ENCODE measurements around the gene SCN8A. TPM values are rescaled to one million over a fixed set of nuclear protein-coding genes. Genes with fewer than 3 reads are reported as not detected.
A peak's percentile ranks its signal among the peaks of the same experiment; 100 is the strongest.

The SCN8A gene
- polyA plus RNA-seq, 3 donors from 2014 or later, result 0.04 to 0.06 TPM; not detected in 1

- DNase-seq, result no peak
- peaks cover 8 to 12% of the 10 kb centered on the region in 2 donors for H3K4me1 Mint-ChIP-seq
- H3K9me3 Mint-ChIP-seq, result no peaks in the 10 kb centered on the region
- H3K27ac Mint-ChIP-seq, result no peak overlapping the region
- no peak overlapping the region for H3K4me3 Mint-ChIP-seq
- H3K36me3 Mint-ChIP-seq, result no peaks in the 10 kb centered on the region
- H3K27me3 Mint-ChIP-seq (ENCODE audit: low read depth in 3 of 3), result peaks cover 5 to 29% (median 16%) of the 10 kb centered on the region in 3 donors
Observed at GRCh38 chr12:51837286-51837685, 246.3 kb downstream of the SCN8A start.

- H3K27me3 Mint-ChIP-seq (ENCODE audit: low read depth in 3 of 3), result peaks cover 1 to 28% (median 12%) of the 10 kb centered on the region in 3 donors
- no peak overlapping the region for H3K27ac Mint-ChIP-seq
- H3K4me3 Mint-ChIP-seq, result no peak overlapping the region
- H3K4me1 Mint-ChIP-seq, result peaks cover 4 to 5% of the 10 kb centered on the region in 2 donors
- no peaks in the 10 kb centered on the region for H3K9me3 Mint-ChIP-seq
- no peaks in the 10 kb centered on the region for H3K36me3 Mint-ChIP-seq
- DNase-seq, result no peak
Observed at GRCh38 chr12:51838036-51838435, 247.0 kb downstream of the SCN8A start.

- H3K4me3 Mint-ChIP-seq, result no peak overlapping the region
- H3K27ac Mint-ChIP-seq, result no peak overlapping the region
- peaks cover 3 to 24% (median 10%) of the 10 kb centered on the region in 3 donors for H3K27me3 Mint-ChIP-seq (ENCODE audit: low read depth in 3 of 3)
- H3K36me3 Mint-ChIP-seq, result no peaks in the 10 kb centered on the region
- H3K9me3 Mint-ChIP-seq, result no peaks in the 10 kb centered on the region
- H3K4me1 Mint-ChIP-seq, result peaks cover 0 to 1% of the 10 kb centered on the region in 2 donors
- no peak for DNase-seq
Observed at GRCh38 chr12:51838762-51839161, 247.7 kb downstream of the SCN8A start.

GRCh38 chr12:51839310-51839947 is 248.4 kb downstream of the SCN8A start:
- H3K9me3 Mint-ChIP-seq, result no peaks in the 10 kb centered on the region

GRCh38 chr12:51840966-51841365 is 249.9 kb downstream of the SCN8A start:
- H3K4me3 Mint-ChIP-seq, result no peak overlapping the region
- no peak for DNase-seq
- H3K27me3 Mint-ChIP-seq (ENCODE audit: low read depth in 3 of 3), result peaks cover 6 to 30% (median 9%) of the 10 kb centered on the region in 3 donors
- H3K4me1 Mint-ChIP-seq, result peaks cover 1 to 2% of the 10 kb centered on the region in 2 donors
- H3K9me3 Mint-ChIP-seq, result no peaks in the 10 kb centered on the region
- H3K36me3 Mint-ChIP-seq, result no peaks in the 10 kb centered on the region
- H3K27ac Mint-ChIP-seq, result no peak overlapping the region

More at GRCh38 chr12:51839310-51839947, 248.4 kb downstream of the SCN8A start:
- Mint-ChIP-seq H3K27ac (no peak overlapping the region), H3K36me3 (no peaks in the 10 kb centered on the region), H3K4me1 (no peaks in the 10 kb centered on the region), H3K4me3 (no peak overlapping the region), H3K27me3 (ENCODE audit: low read depth in 3 of 3) (peaks cover 3 to 23% (median 8%) of the 10 kb centered on the region in 3 donors)
- no peak for DNase-seq

- Mint-ChIP-seq H3K9me3 (no peaks in the 10 kb centered on the region), H3K36me3 (no peaks in the 10 kb centered on the region), H3K27ac (no peak overlapping the region), H3K4me1 (peaks cover 5 to 9% of the 10 kb centered on the region in 2 donors), H3K4me3 (no peak overlapping the region), H3K27me3 (ENCODE audit: low read depth in 3 of 3) (peaks cover 11 to 36% (median 12%) of the 10 kb centered on the region in 3 donors)
- DNase-seq, result no peak
Observed at GRCh38 chr12:51841727-51842126, 250.7 kb downstream of the SCN8A start.

GRCh38 chr12:51844854-51845253 is 253.8 kb downstream of the SCN8A start:
- Mint-ChIP-seq H3K27me3 (ENCODE audit: low read depth in 3 of 3) (peaks cover 7 to 32% (median 12%) of the 10 kb centered on the region in 3 donors), H3K36me3 (no peaks in the 10 kb centered on the region), H3K4me3 (no peak overlapping the region), H3K9me3 (no peaks in the 10 kb centered on the region), H3K4me1 (peaks cover 8 to 12% of the 10 kb centered on the region in 2 donors), H3K27ac (peak overlapping the region in 1 of 6 donors; percentile 8)
- DNase-seq, result no peak

GRCh38 chr12:51845482-51845881 is 254.4 kb downstream of the SCN8A start:
- no peak for DNase-seq
- peak overlapping the region in 3 of 5 donors; percentile 21 to 79 (median 52) for H3K4me3 Mint-ChIP-seq
- H3K27me3 Mint-ChIP-seq (ENCODE audit: low read depth in 3 of 3), result peaks cover 7 to 28% (median 12%) of the 10 kb centered on the region in 3 donors
- no peak overlapping the region for H3K27ac Mint-ChIP-seq
- H3K36me3 Mint-ChIP-seq, result no peaks in the 10 kb centered on the region
- peaks cover 8 to 12% of the 10 kb centered on the region in 2 donors for H3K4me1 Mint-ChIP-seq
- H3K9me3 Mint-ChIP-seq, result no peaks in the 10 kb centered on the region

- H3K4me1 Mint-ChIP-seq, result peaks cover 8 to 12% of the 10 kb centered on the region in 2 donors
- peaks cover 7 to 28% (median 12%) of the 10 kb centered on the region in 3 donors for H3K27me3 Mint-ChIP-seq (ENCODE audit: low read depth in 3 of 3)
- no peaks in the 10 kb centered on the region for H3K36me3 Mint-ChIP-seq
- H3K9me3 Mint-ChIP-seq, result no peaks in the 10 kb centered on the region
- no peak for DNase-seq
- H3K27ac Mint-ChIP-seq, result no peak overlapping the region
- H3K4me3 Mint-ChIP-seq, result peak overlapping the region; percentile 65 to 82 (median 79)
Observed at GRCh38 chr12:51846271-51846691, 255.2 kb downstream of the SCN8A start.

- peak overlapping the region; percentile 79 to 92 (median 84) for H3K4me3 Mint-ChIP-seq
- peaks cover 7 to 28% (median 12%) of the 10 kb centered on the region in 3 donors for H3K27me3 Mint-ChIP-seq (ENCODE audit: low read depth in 3 of 3)
- peaks cover 8 to 12% of the 10 kb centered on the region in 2 donors for H3K4me1 Mint-ChIP-seq
- H3K27ac Mint-ChIP-seq, result no peak overlapping the region
- no peaks in the 10 kb centered on the region for H3K36me3 Mint-ChIP-seq
- no peaks in the 10 kb centered on the region for H3K9me3 Mint-ChIP-seq
- DNase-seq, result peak; percentile 46 to 50 (median 48)
Observed at GRCh38 chr12:51846911-51847642, 256.0 kb downstream of the SCN8A start.

GRCh38 chr12:51847643-51848325 is 256.8 kb downstream of the SCN8A start:
- Mint-ChIP-seq H3K36me3 (no peaks in the 10 kb centered on the region), H3K27ac (no peak overlapping the region), H3K27me3 (ENCODE audit: low read depth in 3 of 3) (peaks cover 9 to 31% (median 12%) of the 10 kb centered on the region in 3 donors), H3K4me3 (peak overlapping the region; percentile 12 to 62 (median 53)), H3K9me3 (no peaks in the 10 kb centered on the region), H3K4me1 (peaks cover 8 to 12% of the 10 kb centered on the region in 2 donors)
- no peak for DNase-seq

GRCh38 chr12:51848326-51848727 is 257.3 kb downstream of the SCN8A start, which contains the start of gene FIGNL2:
Gene FIGNL2, minus strand, starts transcription at chr12:51848718. Its CDS starts 26,305 bp downstream, at chr12:51822413.
- DNase-seq, result no peak
- Mint-ChIP-seq H3K9me3 (no peaks in the 10 kb centered on the region), H3K27me3 (ENCODE audit: low read depth in 3 of 3) (peaks cover 9 to 33% (median 9%) of the 10 kb centered on the region in 3 donors), H3K4me1 (peaks cover 8 to 12% of the 10 kb centered on the region in 2 donors), H3K36me3 (no peaks in the 10 kb centered on the region), H3K4me3 (peak within 1 kb of the TSS; percentile 12 to 62 (median 53)), H3K27ac (no peak within 1 kb of the TSS)

- Mint-ChIP-seq H3K4me3 (peak overlapping the region in 1 of 5 donors; percentile 57), H3K27ac (no peak overlapping the region), H3K36me3 (no peaks in the 10 kb centered on the region), H3K4me1 (peaks cover 8 to 12% of the 10 kb centered on the region in 2 donors), H3K9me3 (no peaks in the 10 kb centered on the region), H3K27me3 (ENCODE audit: low read depth in 3 of 3) (peaks cover 9 to 32% (median 9%) of the 10 kb centered on the region in 3 donors)
- no peak for DNase-seq
Observed at GRCh38 chr12:51848841-51849735, 258.1 kb downstream of the SCN8A start.
